ENCODE measurements around the gene PSMB8. TPM values are rescaled to one million over a fixed set of nuclear protein-coding genes. Genes with fewer than 3 reads are reported as not detected.
A peak's percentile ranks its signal among the peaks of the same experiment; 100 is the strongest.

Gene PSMB8
- total RNA-seq, 1 experiment from 2014 or later, result 123 TPM

- no TSS peak for BruUV-seq (replicated peaks)
- peaks cover 28% of the 10 kb centered on the region for H3K36me3 Mint-ChIP-seq (ENCODE audit: insufficient read depth, unreplicated experiment)
- no peak for DNase-seq
- peak overlapping the region; percentile 100 for H3K4me3 Mint-ChIP-seq (ENCODE audit: low read depth, unreplicated experiment)
- H3K4me1 Mint-ChIP-seq (ENCODE audit: low read depth, unreplicated experiment), result peaks cover 31% of the 10 kb centered on the region
- no peaks in the 10 kb centered on the region for H3K9me3 Mint-ChIP-seq (ENCODE audit: low read depth, unreplicated experiment)
- H3K27ac Mint-ChIP-seq (ENCODE audit: unreplicated experiment), result no peak overlapping the region
- no peaks in the 10 kb centered on the region for H3K27me3 Mint-ChIP-seq (ENCODE audit: unreplicated experiment)
- intact Hi-C loops (cut with micrococcal nuclease; ENCODE audit: unreplicated experiment), result no loop called here
- no peak for TF ChIP-seq CTCF (IDR thresholded peaks at IDR 0.05; ENCODE audit: unreplicated experiment)
- CTCF ChIA-PET, result interaction anchor here (0.5 to 4.1 kb wide), 6 partner anchors 11 to 1388 kb away, joined by 3 to 31 read pairs (median 14); partner anchors contain the start of genes PSMB8 and TAP2
Observed at GRCh38 chr6:32855467-32856174, 11.8 kb upstream of the PSMB8 start.

- intact Hi-C loops (cut with micrococcal nuclease; ENCODE audit: unreplicated experiment), result no loop called here
- peak overlapping the region; percentile 92 for H3K27ac Mint-ChIP-seq (ENCODE audit: unreplicated experiment)
Observed at GRCh38 chr6:32854376-32855178, 10.7 kb upstream of the PSMB8 start.

GRCh38 chr6:32853541-32854375 lies 9.9 kb upstream of the PSMB8 start, which contains the start of the genes PSMB9 and TAP1:
Gene PSMB9 (plus strand): TSS chr6:32854192. CDS start chr6:32854230, 38 bp downstream.
Gene TAP1 (minus strand): TSS chr6:32853704. CDS start chr6:32853636, 68 bp downstream.
- BruUV-seq (replicated peaks), result no TSS peak
- Mint-ChIP-seq H3K4me3 (ENCODE audit: low read depth, unreplicated experiment) (peak within 1 kb of the TSS; percentile 100), H3K27ac (ENCODE audit: unreplicated experiment) (peak within 1 kb of the TSS; percentile 92), H3K9me3 (ENCODE audit: low read depth, unreplicated experiment) (no peaks in the 10 kb centered on the region), H3K4me1 (ENCODE audit: low read depth, unreplicated experiment) (peaks cover 30% of the 10 kb centered on the region), H3K36me3 (ENCODE audit: insufficient read depth, unreplicated experiment) (peaks cover 32% of the 10 kb centered on the region), H3K27me3 (ENCODE audit: unreplicated experiment) (no peaks in the 10 kb centered on the region)
- TF ChIP-seq CTCF (IDR thresholded peaks at IDR 0.05; ENCODE audit: unreplicated experiment), result peak; percentile 87
- DNase-seq, result peak; percentile 99
- CTCF ChIA-PET, result interaction anchor here (0.5 to 4.1 kb wide), 15 partner anchors 9 to 762 kb away, joined by 3 to 131 read pairs (median 7); partner anchors contain the start of genes PSMB8 and TAP2
- intact Hi-C loops (cut with micrococcal nuclease; ENCODE audit: unreplicated experiment), result loop anchor here (2.0 kb wide), 1 partner anchor 15 kb away; the partner anchor contains the start of gene TAP2

More at GRCh38 chr6:32854376-32855178, 10.7 kb upstream of the PSMB8 start:
- H3K36me3 Mint-ChIP-seq (ENCODE audit: insufficient read depth, unreplicated experiment), result peaks cover 28% of the 10 kb centered on the region
- TF ChIP-seq CTCF (IDR thresholded peaks at IDR 0.05; ENCODE audit: unreplicated experiment), result no peak
- H3K4me3 Mint-ChIP-seq (ENCODE audit: low read depth, unreplicated experiment), result peak overlapping the region; percentile 100
- CTCF ChIA-PET, result interaction anchor here (0.5 to 4.1 kb wide), 12 partner anchors 10 to 1389 kb away, joined by 3 to 131 read pairs (median 6); partner anchors contain the start of genes PSMB8 and TAP2
- H3K4me1 Mint-ChIP-seq (ENCODE audit: low read depth, unreplicated experiment), result peaks cover 30% of the 10 kb centered on the region
- DNase-seq, result peak; percentile 43
- H3K27me3 Mint-ChIP-seq (ENCODE audit: unreplicated experiment), result no peaks in the 10 kb centered on the region
- BruUV-seq (replicated peaks), result TSS peak; percentile 55
- no peaks in the 10 kb centered on the region for H3K9me3 Mint-ChIP-seq (ENCODE audit: low read depth, unreplicated experiment)
